ENCODE results near the gene ASTN2.

DNA sequence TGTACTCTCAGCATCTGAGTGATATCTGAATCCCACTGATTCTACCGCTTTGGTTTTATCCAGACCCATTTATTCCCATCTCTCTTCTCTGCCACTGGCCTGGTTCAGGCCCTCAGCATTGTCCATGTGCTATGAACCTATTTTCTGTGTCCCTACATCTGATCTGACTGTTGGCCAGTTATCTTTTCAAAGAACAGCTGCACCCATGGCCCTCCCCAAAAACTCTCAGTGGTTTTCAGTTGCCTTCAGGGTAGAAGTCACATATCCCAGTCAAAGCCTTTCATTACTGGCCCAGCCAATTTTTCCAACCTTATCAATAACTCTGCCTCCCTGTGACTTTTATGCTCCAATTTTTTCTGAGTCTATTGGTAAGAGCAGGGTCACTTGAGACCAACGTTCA lies 430.7 kb downstream of the ASTN2 start:
- TF ChIP-seq, protein P1, sequence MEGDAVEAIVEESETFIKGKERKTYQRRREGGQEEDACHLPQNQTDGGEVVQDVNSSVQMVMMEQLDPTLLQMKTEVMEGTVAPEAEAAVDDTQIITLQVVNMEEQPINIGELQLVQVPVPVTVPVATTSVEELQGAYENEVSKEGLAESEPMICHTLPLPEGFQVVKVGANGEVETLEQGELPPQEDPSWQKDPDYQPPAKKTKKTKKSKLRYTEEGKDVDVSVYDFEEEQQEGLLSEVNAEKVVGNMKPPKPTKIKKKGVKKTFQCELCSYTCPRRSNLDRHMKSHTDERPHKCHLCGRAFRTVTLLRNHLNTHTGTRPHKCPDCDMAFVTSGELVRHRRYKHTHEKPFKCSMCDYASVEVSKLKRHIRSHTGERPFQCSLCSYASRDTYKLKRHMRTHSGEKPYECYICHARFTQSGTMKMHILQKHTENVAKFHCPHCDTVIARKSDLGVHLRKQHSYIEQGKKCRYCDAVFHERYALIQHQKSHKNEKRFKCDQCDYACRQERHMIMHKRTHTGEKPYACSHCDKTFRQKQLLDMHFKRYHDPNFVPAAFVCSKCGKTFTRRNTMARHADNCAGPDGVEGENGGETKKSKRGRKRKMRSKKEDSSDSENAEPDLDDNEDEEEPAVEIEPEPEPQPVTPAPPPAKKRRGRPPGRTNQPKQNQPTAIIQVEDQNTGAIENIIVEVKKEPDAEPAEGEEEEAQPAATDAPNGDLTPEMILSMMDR (conservative IDR thresholded peaks at IDR 0.05; ENCODE audit: low read length) = no peak
- TF ChIP-seq EZH2phosphoT487 (IDR thresholded peaks at IDR 0.05; ENCODE audit: borderline replicate concordance, low read depth, low read length) = no peak
